Trophoblast cell (in vitro differentiated cells and primary cell): ENCODE data around the gene UPK2.

Source experiments
- DNase-seq, 2 donors: peaks; one replicate each; pipeline ENCODE4 v3.0.0-alpha.2; 2016
- H2AFZ ChIP-seq: 2 replicates; pipeline ENCODE4 v1.6.1; 2013; ENCODE audit warnings: low read length, moderate library complexity, mild to moderate bottlenecking; ENCODE audit not compliant: insufficient read depth, poor library complexity
- H2AK5ac ChIP-seq: 2 replicates; pipeline ENCODE4 v1.6.1; 2013; ENCODE audit warnings: mild to moderate bottlenecking, low read length
- H2BK120ac ChIP-seq: 2 replicates; pipeline ENCODE4 v1.6.1; 2013; ENCODE audit warnings: low read length, mild to moderate bottlenecking, moderate library complexity; ENCODE audit not compliant: insufficient read depth, poor library complexity
- H2BK12ac ChIP-seq: 2 replicates; pipeline ENCODE4 v1.6.1; 2013; ENCODE audit warnings: mild to moderate bottlenecking, low read length, moderate library complexity
- H2BK5ac ChIP-seq: 2 replicates; pipeline ENCODE4 v1.6.1; 2013; ENCODE audit warnings: low read length, low read depth, moderate library complexity, mild to moderate bottlenecking; ENCODE audit not compliant: poor library complexity
- H3K14ac ChIP-seq: 2 replicates; pipeline ENCODE4 v1.6.1; 2013; ENCODE audit warnings: mild to moderate bottlenecking, low read length
- H3K18ac ChIP-seq: 2 replicates; pipeline ENCODE4 v1.6.1; 2013; ENCODE audit warnings: mild to moderate bottlenecking, low read length
- H3K23ac ChIP-seq: 2 replicates; pipeline ENCODE4 v1.6.1; 2013; ENCODE audit warnings: low read length
- H3K27ac ChIP-seq: 2 replicates; pipeline ENCODE4 v1.5.1; 2013; ENCODE audit warnings: low read depth, mild to moderate bottlenecking, inconsistent platforms, low read length, moderate library complexity
- H3K27me3 ChIP-seq: 2 replicates; pipeline ENCODE4 v1.6.1; 2013; ENCODE audit warnings: inconsistent platforms, mild to moderate bottlenecking, low read length, moderate library complexity; ENCODE audit not compliant: insufficient read depth
- H3K36me3 ChIP-seq, 2 experiments: 1 replicate in 1 of 2; 2 replicates in 1 of 2; pipeline ENCODE4 v1.6.1; 2013; ENCODE audit warnings: low read length in 2 of 2, mild to moderate bottlenecking in 2 of 2, moderate library complexity in 1 of 2; ENCODE audit not compliant: insufficient read depth in 2 of 2, control insufficient read depth in 1 of 2
- H3K4ac ChIP-seq: 2 replicates; pipeline ENCODE4 v1.6.1; 2013; ENCODE audit warnings: low read depth, mild to moderate bottlenecking, low read length, moderate library complexity
- H3K4me1 ChIP-seq, 2 experiments: 1 replicate in 1 of 2; 2 replicates in 1 of 2; pipeline ENCODE4 v1.6.1; 2013; ENCODE audit warnings: low read length in 2 of 2, mild to moderate bottlenecking in 2 of 2, moderate library complexity in 1 of 2; ENCODE audit not compliant: insufficient read depth in 2 of 2, control insufficient read depth in 1 of 2
- H3K4me2 ChIP-seq: 2 replicates; pipeline ENCODE4 v1.6.1; 2013; ENCODE audit warnings: inconsistent platforms, mild to moderate bottlenecking, low read length, moderate library complexity
- H3K4me3 ChIP-seq: 2 replicates; pipeline ENCODE4 v1.5.1; 2013; ENCODE audit warnings: mild to moderate bottlenecking, low read depth, low read length, inconsistent platforms
- H3K79me1 ChIP-seq: one replicate; pipeline ENCODE4 v1.6.1; 2013; ENCODE audit warnings: low read length
- H3K79me2 ChIP-seq: 2 replicates; pipeline ENCODE4 v1.6.1; 2013; ENCODE audit warnings: low read length, mild to moderate bottlenecking; ENCODE audit not compliant: control insufficient read depth, insufficient read depth, poor library complexity
- H3K9ac ChIP-seq: 2 replicates; pipeline ENCODE4 v1.6.1; 2013; ENCODE audit warnings: mild to moderate bottlenecking, low read length
- H3K9me3 ChIP-seq: 2 replicates; pipeline ENCODE4 v1.6.1; 2013; ENCODE audit warnings: low read depth, mild to moderate bottlenecking, control low read depth, inconsistent platforms, low read length; ENCODE audit not compliant: insufficient read depth
- H4K12ac ChIP-seq: 2 replicates; pipeline ENCODE4 v1.6.1; 2013; ENCODE audit warnings: low read depth, mild to moderate bottlenecking, low read length, moderate library complexity
- H4K8ac ChIP-seq: 2 replicates; pipeline ENCODE4 v1.6.1; 2013; ENCODE audit warnings: low read depth, mild to moderate bottlenecking, low read length, moderate library complexity
- H4K91ac ChIP-seq: one replicate; pipeline ENCODE4 v1.6.1; 2013; ENCODE audit warnings: low read depth, mild to moderate bottlenecking, low read length, moderate library complexity
- WGBS: extraction: QIAGEN DNeasy Blood & Tissue Kit; methylation state at CpG from one replicate; pipeline ENCODE4 v1.1.7; 2013; ENCODE audit warnings: missing lambda C conversion rate; ENCODE audit not compliant: insufficient read length, insufficient coverage; ENCODE audit errors: extremely low coverage; 5-methylcytosine and 5-hydroxymethylcytosine counted together

Gene UPK2

DNA sequence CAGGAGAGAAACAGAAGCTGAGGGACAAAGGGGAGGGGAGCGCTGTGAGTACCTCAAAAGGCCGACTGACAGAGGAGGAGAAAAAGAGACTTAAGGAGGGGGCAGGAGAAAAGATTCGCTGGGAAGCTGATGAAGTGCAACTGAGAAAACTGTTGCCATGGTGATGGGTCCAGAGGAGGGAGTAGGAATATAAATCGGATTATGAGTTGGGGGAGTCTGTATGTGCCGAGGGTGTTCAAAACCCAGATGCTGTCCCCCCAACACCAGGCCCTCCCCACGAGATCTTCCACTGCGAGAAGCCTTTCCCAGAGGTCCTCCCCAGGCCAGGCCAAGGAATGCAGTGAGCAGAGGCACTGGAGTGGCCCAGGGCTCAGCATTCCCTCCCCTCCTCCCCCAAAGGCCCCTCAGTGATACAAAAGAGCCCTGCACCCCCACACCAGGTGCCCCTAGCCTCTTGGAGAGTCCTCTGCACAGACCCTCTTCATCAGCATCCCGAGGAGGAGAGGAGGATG lies 16.6 kb upstream of the UPK2 start:
- Histone ChIP-seq H3K4ac (no peak overlapping the region), H3K36me3 (no peaks in the 10 kb centered on the region), H3K79me1 (peaks cover 2% of the 10 kb centered on the region), H4K91ac (no peak overlapping the region), H3K27ac (no peak overlapping the region), H3K27me3 (no peaks in the 10 kb centered on the region), H2AFZ (no peak overlapping the region), H3K4me3 (no peak overlapping the region), H3K18ac (no peak overlapping the region), H3K9ac (no peak overlapping the region), H3K4me1 (peaks cover 11 to 13% of the 10 kb centered on the region in 2 experiments), H3K79me2 (no peaks in the 10 kb centered on the region), H4K8ac (no peak overlapping the region), H2BK12ac (no peak overlapping the region), H2AK5ac (no peak overlapping the region), H2BK120ac (no peak overlapping the region), H3K9me3 (no peaks in the 10 kb centered on the region), H2BK5ac (no peak overlapping the region), H4K12ac (no peak overlapping the region), H3K14ac (no peak overlapping the region), H3K4me2 (no peak overlapping the region), H3K23ac (no peak overlapping the region)
- WGBS: no CpG with 5 or more reads among the region's 8 CpGs
- no peak for DNase-seq

DNA sequence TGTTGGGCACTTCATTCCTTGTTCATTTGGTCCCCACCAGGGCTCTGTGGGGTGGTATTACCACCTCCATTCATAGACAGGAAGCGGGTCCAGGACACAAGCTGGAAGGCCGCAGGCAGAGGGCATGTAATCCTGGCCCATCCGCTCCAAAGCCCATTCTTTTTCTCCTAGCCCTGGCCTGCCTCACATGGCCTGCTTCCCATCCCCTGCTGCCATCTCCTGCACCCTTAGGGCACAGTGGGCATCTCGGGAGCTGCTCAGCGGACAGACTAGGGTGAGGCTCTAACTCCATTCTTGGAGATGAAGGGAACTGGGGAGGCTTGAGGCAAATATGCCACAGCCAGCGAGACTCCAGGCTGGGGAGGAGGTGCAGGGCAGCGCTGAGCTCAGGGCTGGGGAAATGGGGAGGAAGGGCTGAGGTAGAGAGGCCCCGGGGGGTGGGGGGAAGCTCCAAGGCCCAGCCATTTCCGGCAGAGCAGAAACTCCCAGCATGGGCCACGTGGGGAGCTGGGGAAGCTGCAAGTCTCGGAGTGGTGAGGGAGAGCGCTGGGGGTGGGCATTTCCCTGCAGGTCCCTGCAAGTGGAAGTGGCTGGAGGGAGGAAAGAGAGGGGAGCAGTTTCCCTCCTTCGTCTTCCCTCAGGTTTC lies 16.0 kb upstream of the UPK2 start:
- Histone ChIP-seq H4K91ac (no peak overlapping the region), H3K79me1 (peaks cover 2% of the 10 kb centered on the region), H2BK12ac (no peak overlapping the region), H3K9me3 (no peaks in the 10 kb centered on the region), H2AFZ (peak overlapping the region; percentile 15), H3K9ac (no peak overlapping the region), H3K79me2 (no peaks in the 10 kb centered on the region), H4K8ac (peak overlapping the region; percentile 5), H2BK120ac (no peak overlapping the region), H3K4me1 (peaks cover 11 to 13% of the 10 kb centered on the region in 2 experiments), H3K36me3 (no peaks in the 10 kb centered on the region), H3K4me2 (no peak overlapping the region), H3K18ac (no peak overlapping the region), H3K4ac (no peak overlapping the region), H3K27me3 (no peaks in the 10 kb centered on the region), H3K23ac (no peak overlapping the region), H4K12ac (no peak overlapping the region), H3K4me3 (no peak overlapping the region), H3K27ac (no peak overlapping the region), H2BK5ac (no peak overlapping the region), H2AK5ac (no peak overlapping the region), H3K14ac (peak overlapping the region; percentile 1)
- no peak for DNase-seq
- WGBS: no CpG with 5 or more reads among the region's 13 CpGs

DNA sequence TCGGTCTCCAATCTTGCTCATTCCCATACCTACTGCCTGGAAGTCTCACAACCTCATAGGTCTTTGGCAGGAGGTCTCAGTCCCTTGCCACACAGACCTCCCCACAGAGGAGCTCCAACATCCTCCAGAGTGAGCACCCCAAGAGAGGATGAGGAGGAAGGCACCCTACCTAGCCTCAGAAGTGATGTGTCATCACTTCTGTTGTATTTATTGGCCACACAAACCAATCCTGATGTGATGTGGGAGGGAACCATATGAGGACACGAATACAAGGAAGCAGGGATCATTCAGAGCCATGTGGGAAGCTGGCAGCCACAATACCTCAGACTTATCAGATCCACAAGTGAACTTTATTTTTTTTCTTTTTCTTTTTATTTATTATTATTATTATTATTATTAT lies 9.0 kb upstream of the UPK2 start:
- WGBS: no CpG with 5 or more reads among the region's 2 CpGs
- H2BK5ac ChIP-seq: no peak overlapping the region
- H3K4me3 ChIP-seq: no peak overlapping the region
- no peak overlapping the region for H2BK12ac ChIP-seq
- H3K9me3 ChIP-seq: no peaks in the 10 kb centered on the region
- H3K4me1 ChIP-seq: no peaks in the 10 kb centered on the region
- H3K4ac ChIP-seq: no peak overlapping the region
- H3K79me1 ChIP-seq: no peaks in the 10 kb centered on the region
- H2AK5ac ChIP-seq: no peak overlapping the region
- H3K4me2 ChIP-seq: no peak overlapping the region
- H3K14ac ChIP-seq: no peak overlapping the region
- H2AFZ ChIP-seq: no peak overlapping the region
- H3K27ac ChIP-seq: no peak overlapping the region
- no peak overlapping the region for H4K12ac ChIP-seq
- no peak for DNase-seq
- no peak overlapping the region for H4K91ac ChIP-seq
- no peaks in the 10 kb centered on the region for H3K27me3 ChIP-seq
- no peak overlapping the region for H3K18ac ChIP-seq
- no peak overlapping the region for H2BK120ac ChIP-seq
- H3K23ac ChIP-seq: no peak overlapping the region
- H3K36me3 ChIP-seq: no peaks in the 10 kb centered on the region
- H4K8ac ChIP-seq: no peak overlapping the region
- no peak overlapping the region for H3K9ac ChIP-seq
- H3K79me2 ChIP-seq: no peaks in the 10 kb centered on the region

DNA sequence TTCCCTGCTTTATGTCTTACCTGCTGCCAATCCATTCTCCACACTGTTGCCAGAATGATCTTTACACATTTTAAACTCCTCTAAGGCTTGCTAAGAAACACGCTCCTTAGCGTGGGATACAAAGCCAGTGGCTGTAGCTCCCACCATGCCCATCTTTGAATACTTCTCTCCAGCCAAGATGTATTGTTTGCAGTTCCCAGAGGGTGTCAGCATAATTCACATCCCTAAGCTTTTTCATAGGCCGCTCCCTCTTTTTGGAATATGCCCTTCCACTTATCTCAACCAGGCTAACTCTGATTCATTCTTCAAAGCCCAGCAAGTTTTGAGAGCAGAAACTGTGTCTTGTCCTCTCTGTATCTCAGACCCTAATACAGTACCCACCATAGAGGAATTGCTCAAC lies 8.1 kb upstream of the UPK2 start:
- no peak overlapping the region for H4K8ac ChIP-seq
- H3K4me3 ChIP-seq: no peak overlapping the region
- no peak overlapping the region for H2AFZ ChIP-seq
- no peak overlapping the region for H3K4ac ChIP-seq
- no peaks in the 10 kb centered on the region for H3K79me1 ChIP-seq
- no peak overlapping the region for H3K4me2 ChIP-seq
- no peaks in the 10 kb centered on the region for H3K9me3 ChIP-seq
- no peak overlapping the region for H3K14ac ChIP-seq
- no peaks in the 10 kb centered on the region for H3K36me3 ChIP-seq
- no peak overlapping the region for H4K91ac ChIP-seq
- H3K9ac ChIP-seq: no peak overlapping the region
- H3K27ac ChIP-seq: no peak overlapping the region
- no peak overlapping the region for H4K12ac ChIP-seq
- no peak overlapping the region for H3K18ac ChIP-seq
- H3K23ac ChIP-seq: no peak overlapping the region
- H3K27me3 ChIP-seq: no peaks in the 10 kb centered on the region
- H2BK120ac ChIP-seq: no peak overlapping the region
- DNase-seq: no peak
- WGBS: no CpG with 5 or more reads among the region's 3 CpGs
- no peaks in the 10 kb centered on the region for H3K79me2 ChIP-seq
- H2BK5ac ChIP-seq: no peak overlapping the region
- no peaks in the 10 kb centered on the region for H3K4me1 ChIP-seq
- H2AK5ac ChIP-seq: no peak overlapping the region
- no peak overlapping the region for H2BK12ac ChIP-seq
